ENCODE measurements around the gene BOK.
"Not testable (repeated sequence)": the region's sequence is repeated elsewhere in the genome, so short reads cannot be mapped to it uniquely, and the experiment has no call there.

BOK gene

DNA sequence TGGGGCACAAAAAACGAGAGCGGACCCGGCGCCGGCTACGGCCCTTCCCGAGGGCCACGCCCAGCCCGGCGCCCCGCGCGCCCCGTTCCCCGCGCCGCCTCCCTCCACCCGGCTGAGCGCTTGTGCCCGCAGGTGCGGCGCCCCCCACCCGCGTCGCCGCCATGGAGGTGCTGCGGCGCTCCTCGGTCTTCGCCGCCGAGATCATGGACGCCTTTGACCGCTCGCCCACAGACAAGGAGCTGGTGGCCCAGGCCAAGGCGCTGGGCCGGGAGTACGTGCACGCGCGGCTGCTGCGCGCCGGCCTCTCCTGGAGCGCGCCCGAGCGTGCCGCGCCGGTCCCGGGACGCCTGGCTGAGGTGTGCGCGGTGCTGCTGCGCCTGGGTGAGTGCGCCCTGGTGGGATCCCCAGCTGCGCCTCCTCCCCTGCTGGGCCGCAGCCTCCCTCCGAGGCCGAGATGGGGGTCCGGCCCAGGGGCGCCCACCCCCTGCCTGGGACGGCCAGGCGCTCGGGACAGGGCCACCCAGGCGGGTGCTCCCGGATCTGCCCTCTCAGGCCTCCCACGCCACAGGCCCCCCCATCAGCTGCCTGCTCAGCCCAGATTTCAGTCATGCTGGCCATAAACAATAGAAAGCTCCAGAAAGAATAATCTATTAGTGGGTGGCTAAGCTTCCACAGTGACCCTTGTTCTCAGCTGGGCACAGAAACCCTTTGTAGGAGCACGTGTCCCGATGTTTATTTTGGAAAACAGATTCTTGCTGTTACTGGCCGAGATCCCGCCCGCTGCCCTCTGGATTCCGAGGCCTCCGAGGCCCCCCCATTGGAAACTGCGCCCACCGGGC lies 997 bp downstream of the BOK start:
- DNase-seq: peak in 2 of 3 experiments; percentile 39 to 42

DNA sequence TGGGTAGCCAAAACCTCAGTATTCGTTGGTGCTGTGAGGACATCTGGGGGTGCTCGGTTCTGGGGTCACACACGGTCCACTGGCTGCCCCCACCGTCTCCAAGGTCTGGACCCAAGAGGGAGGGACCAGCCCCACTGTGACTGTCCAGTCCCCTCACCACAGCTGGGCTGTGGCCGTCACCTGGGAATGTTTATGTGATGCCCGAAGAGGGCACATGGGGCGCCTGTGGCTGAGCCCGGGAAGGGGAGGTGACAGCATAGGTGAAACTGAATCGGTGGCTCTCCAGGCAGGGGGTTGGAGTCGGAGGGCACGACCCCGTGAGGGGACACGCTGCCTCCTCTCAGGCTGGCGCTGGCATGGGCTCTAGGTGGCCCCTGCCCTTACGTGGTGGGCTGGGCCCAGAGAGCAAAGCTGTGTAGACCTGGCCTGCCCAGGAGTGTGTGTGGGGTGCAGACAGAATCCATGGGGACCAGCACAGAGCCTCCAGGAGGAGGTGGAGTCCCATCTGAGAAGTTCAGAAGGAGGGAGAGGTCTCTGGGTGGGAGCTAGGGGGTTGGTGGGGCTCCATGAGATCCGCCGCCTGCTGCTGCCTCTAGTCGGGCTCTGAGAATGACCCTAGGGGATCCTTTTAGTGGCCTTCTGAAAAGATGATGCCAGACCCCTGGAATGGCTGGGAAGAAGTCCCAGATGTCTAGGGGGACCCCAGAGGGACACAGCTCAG lies 1.8 kb downstream of the BOK start:
- no peak for DNase-seq

DNA sequence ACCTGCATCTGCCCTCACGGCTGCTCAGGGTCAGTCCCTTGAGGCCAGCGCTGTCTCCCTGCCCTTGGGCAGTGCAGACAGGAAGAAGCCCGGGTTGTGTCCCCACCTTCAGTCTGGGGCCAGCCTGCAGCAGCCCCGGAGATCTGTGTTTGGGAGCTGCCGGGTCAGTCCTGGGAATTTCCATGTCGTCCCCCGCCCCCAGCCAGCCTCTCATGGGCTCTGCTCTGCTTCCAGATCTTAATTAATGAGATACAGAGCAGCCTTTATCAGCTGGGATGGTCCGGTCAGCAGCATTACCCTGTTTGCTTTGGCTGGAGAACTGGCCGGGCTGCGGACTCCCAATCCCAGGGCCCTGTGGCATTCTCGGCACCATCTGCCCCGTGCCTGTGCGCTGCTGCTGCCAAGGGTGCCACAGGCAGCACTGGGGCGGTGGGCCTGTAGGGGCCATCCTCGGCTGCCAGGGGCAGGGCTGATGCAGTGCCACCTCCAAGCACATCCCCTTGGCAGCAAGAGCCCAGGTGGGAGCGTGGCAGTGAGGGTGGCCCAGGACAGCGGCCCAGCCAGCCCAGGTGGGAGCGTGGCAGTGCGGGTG lies 2.4 kb downstream of the BOK start:
- no peak for DNase-seq

DNA sequence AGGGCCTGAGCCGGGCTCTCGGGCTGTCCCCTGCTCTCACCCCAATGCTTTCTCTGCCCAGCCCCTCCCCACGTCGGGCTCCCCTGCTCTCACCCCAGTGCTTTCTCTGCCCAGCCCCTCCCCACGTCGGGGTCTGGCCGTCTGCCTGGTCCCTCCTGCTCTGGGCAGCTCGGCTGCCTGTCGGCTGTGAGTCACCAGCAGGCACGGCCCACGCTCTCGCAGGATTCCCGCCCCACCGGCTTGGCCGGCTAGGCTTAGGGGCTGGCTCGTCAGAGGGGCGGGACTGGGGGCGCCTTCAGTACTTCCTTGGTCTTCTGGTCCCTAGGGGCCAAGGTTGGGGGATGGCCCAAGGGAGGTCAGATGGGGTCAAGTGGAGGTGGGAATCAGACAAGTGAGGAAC lies 3.3 kb downstream of the BOK start:
- no peak for DNase-seq

GRCh38 chr2:241562269-241562891 lies 3.8 kb downstream of the BOK start:
- DNase-seq: no peak

GRCh38 chr2:241563031-241563507 lies 4.5 kb downstream of the BOK start:
- no peak for DNase-seq

GRCh38 chr2:241563571-241563980 lies 5.0 kb downstream of the BOK start:
- DNase-seq: no peak

- DNase-seq: no peak
Observed at GRCh38 chr2:241563981-241564595, 5.5 kb downstream of the BOK start.

- no peak for DNase-seq
Observed at GRCh38 chr2:241564596-241565410, 6.3 kb downstream of the BOK start.

GRCh38 chr2:241565411-241565810 lies 6.9 kb downstream of the BOK start:
- no peak for DNase-seq

DNA sequence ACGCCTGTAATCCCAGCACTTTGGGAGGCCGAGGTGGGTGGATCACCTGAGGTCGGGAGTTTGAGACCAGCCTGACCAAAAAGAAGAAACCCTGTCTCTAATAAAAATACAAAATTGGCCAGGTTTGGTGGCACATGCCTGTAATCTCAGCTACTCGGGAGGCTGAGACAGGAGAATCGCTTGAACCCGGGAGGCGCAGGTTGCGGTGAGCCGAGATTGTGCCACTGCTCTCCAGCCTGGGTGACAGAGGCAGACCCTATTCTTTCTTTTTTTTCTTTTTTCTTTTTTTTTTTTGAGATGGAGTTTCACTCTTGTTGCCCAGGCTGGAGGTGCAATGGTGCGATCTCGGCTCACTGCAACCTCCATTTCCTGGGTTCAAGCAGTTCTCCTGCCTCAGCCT lies 7.5 kb downstream of the BOK start:
- DNase-seq: not testable (repeated sequence)

DNA sequence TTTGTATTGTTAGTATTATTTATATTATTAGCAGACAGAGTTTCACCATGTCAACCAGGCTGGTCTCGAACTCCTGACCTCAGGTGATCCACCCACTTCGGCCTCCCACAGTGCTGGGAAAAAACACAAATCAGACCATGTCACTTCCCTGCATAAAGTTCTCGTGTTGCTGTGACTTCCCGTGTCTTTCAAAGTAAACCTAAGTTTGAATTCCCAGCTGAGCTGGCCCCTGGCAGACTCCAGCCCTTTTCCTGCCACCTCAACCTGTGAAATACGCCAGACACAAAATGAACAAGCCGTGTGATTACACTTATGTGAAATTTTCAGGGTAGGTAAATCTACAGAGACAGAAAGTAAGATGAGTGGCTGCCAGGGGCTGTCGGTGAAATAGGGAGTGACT lies 7.9 kb downstream of the BOK start:
- DNase-seq: no peak

DNA sequence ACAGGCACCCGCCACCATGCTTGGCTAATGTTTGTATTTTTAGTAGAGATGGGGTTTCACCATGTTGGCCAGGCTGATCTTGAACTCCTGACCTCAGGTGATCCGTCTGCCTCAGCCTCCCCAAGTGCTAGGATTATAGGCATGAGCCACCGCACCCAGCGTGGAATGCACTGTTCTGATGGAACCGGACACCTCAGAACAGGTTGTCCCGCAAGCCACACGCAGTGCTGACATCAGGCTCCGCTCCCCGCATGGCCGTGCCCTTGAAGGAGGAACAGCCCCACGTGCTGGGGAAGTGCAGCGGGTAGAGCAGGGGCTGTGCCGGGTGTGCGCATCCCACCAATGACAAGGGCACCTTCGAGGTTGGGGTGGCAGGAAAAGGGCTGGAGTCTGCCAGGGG lies 8.7 kb downstream of the BOK start:
- not testable (repeated sequence) for DNase-seq

GRCh38 chr2:241567776-241568175 lies 9.2 kb downstream of the BOK start:
- no peak for DNase-seq

DNA sequence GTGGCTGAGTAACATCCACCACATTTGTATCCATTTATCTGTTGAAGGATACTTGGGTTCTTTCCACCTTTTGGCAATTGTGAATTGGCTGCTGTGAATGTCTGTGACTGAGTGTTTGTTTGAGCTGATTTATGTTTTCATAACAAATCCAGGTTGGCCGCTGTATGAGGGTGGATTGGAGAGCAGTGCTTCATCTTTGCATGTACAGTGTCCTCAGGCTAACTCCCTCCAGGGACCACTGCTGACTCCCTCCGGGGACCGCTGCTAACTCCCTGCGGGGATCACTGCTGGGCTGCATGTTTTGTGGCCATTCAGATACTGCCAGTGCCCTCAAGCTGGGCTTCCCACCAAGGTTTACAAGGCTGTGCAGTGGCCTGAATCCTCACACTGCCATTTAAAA lies 10.2 kb downstream of the BOK start:
- DNase-seq: peak in 1 of 3 experiments; percentile 15

GRCh38 chr2:241569831-241570281 lies 11.3 kb downstream of the BOK start:
- DNase-seq: no peak

GRCh38 chr2:241570961-241571581 lies 12.5 kb downstream of the BOK start:
- DNase-seq: no peak

GRCh38 chr2:241571821-241572620 lies 13.5 kb downstream of the BOK start:
- no peak for DNase-seq

- not testable (repeated sequence) for DNase-seq
Observed at GRCh38 chr2:241572915-241573651, 14.5 kb downstream of the BOK start.

DNA sequence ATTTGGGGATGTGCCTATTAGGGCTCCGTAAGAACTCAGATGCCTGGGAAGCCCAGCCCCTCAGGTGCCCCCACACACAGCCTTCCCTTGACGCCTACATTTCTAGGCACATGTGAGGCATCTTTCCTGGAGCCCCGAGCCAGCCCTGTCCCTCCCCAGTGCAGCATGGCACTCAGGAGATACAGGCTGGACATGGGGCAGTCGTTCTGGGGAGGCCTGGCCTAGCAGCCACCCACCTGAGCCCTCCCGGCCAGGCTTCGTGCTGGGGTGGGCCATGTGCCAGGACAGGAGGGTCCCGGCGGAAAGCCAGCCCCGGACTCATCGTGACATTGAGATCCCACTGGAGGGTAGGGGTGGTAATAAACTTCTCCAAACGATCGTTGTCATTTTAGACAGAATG lies 15.2 kb downstream of the BOK start:
- no peak for DNase-seq
